Activated T-cell treated with anti-CD3 and anti-CD28 coated beads for 24 hours (primary cell): ENCODE results near the gene AQP12A.

Experiments
- DNase-seq: peaks from one replicate; pipeline ENCODE4 v3.0.0-alpha.2; 2020; ENCODE audit warnings: low read depth

The AQP12A gene

GRCh38 chr2:240708457-240708856, 16.8 kb downstream of the AQP12A start:
- DNase-seq: no peak

DNA sequence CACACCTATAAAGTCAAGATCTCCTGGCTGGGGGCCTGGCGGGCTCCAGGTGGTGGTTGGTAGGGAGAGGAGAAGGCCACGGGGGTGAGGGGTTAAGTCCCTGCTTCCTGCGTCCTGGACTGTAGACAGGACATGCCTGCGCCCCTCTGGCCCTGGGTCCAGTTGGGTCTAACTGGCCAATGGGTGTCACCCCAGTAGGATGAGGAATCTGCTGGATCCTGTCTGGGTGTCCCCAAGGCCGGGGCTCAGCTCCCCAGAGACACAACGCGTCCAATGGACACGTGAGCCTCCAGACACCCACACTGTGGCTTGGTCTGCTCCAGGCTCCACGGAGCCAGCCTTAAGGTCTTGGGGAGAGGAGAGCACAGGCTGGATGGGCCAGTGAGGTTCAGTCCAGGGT, 19.6 kb downstream of the AQP12A start:
- DNase-seq: no peak

GRCh38 chr2:240711701-240712100, 20.0 kb downstream of the AQP12A start:
- DNase-seq: no peak

GRCh38 chr2:240712121-240712520, 20.5 kb downstream of the AQP12A start:
- no peak for DNase-seq

DNA sequence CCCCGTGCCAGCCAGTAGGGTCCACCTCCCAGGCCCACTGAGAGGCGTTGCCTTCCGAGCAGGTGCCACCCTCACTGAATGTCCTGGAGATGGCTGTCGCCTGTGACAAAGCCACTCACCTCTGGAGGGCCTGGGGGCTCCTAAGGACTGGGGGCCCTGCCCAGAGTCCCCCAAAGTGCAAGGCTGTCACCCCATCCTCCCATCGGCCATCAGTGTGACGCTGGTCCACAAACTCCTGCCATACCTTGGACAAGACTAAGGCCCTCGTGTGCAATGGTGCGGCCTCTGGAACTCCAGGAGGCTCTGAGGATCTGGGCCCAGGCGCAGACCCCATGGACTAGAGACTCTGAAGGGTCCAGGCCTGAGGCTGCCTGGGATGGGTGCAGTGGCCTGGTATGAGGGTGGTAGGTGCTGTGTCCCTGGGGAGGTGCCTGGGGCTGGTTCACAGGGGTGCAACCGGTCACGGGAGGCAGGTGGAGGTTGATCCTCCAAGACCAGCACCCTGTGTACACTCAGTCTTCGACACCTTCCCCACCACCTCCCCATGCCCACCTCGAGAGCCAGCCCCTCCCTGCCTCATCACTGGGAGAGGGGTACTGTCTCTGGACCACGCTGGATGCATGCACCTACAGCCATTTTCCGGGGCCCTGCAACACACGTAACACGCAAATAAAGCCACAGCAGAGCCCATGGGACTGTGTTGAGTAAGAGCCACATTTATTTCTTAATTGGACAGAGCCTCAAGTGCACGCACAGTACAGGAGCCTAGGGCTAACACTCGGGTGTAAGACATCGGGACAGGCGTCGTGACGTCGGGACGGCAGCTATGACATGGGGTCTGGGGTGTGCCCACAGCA, 21.6 kb downstream of the AQP12A start:
- DNase-seq: no peak

DNA sequence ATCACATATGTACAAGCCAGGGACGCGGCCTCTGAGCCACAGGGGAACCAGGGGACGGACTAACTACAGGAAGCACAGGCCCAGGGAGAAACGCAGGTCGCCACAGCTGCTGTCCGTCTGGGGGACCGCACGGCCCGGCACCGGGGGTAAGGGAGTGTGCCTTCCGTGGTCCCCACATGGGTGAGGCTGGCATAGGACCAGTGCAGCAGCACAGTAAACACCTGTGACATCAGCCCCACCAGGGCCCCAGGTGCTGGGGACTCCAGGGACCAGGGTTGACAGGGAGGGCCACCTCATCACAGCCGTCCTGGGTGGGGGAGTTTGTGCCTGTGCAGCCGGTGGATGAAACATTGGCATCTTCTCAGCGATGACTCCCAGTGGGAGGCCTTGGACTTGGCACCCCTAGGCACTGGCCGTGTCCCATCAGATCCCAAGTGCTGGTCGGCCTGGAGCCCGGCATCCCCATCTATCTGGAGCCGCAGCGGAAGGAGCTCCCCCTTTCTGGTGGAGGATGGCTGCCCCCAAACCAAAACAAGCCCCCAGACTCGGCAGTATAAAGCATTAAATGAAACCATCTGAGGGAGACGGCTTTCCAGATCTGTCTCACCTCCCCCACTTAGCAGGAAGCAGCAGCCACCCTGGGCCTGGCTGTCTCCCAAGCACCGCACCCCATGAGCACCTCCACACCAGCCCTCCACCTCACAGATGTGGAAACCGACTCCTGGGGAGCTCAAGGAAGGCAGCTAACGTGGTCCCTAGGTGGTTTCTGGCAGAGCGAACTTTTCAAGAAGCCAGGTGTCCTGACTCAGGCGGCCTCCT, 22.5 kb downstream of the AQP12A start:
- no peak for DNase-seq

DNA sequence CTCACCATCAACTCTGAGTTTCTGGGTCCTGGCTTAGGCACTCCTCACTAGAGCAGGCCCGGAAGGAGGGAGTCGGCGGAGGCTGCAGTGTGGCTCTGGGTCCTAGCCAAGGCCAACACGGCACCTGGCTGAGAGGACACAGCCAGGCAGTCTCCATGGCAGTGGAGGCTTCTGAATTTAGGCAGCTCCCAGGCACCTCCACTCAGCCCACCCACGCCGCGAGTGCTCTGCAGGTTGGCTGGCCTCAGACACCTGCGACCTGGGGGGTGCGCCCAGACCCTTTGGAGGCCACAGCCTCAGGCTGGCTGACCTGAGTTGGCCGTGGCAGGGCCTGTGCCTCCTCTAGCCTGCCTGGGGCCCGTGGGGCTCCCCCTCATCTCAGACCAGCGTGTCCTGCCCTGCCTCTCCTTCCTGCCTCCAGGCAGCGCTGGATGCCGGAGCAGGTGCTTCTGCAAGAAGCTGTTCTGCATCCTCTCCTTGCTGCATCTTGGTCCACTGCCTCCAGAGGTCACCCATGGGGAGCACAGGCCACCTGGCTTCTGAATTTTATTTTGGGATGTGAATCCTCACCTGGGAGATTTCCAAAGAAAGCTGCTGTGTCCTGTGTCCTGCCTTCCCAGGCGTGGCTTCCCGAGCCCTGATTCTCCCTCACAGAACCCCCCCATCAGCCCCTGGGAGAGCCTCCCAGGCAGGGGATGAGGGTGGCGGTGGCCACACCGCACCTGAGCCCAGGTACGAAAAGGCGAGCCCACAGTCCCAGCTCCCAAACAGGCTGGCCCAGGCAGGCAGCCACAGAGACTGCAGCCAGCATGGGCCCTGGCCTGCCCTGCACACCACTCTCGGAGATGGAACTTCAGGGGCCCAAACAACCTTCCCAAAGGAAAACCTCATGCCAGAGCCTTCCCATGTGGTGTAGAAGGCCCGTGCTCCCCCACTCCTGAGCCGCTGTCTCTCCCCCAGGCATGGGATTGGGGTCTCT, 23.4 kb downstream of the AQP12A start:
- DNase-seq: no peak

DNA sequence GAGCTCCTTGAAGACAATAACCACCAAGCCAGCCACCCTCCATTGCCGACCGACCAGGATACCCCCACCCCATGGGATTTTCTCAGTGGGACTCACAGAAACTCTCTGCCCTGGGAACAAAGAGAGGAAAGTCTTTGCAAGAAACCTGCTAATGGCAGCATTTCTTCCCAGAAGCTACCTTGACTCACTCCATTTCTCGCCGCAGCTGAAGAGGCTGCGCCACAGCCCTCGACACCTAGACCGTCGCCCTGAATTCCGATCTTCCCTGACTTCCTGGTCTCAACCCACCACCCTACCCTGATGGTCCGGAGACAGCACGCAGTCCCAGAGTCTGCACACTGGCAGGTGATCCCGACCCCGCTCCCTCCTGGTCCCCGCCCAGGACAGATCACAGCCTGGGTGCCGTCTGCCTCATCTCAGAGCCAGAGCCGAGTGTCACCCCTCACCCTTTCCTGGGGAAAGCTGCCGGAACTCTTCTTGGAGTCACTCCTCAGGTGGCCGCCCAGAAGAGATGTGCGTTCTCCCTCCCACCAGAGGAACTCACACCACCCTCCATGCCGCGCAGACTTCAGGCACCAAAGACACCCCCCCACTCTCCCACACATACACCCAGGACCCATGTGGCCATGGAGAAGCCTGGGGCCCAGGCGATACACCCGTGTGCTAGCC, 24.6 kb downstream of the AQP12A start:
- no peak for DNase-seq

DNA sequence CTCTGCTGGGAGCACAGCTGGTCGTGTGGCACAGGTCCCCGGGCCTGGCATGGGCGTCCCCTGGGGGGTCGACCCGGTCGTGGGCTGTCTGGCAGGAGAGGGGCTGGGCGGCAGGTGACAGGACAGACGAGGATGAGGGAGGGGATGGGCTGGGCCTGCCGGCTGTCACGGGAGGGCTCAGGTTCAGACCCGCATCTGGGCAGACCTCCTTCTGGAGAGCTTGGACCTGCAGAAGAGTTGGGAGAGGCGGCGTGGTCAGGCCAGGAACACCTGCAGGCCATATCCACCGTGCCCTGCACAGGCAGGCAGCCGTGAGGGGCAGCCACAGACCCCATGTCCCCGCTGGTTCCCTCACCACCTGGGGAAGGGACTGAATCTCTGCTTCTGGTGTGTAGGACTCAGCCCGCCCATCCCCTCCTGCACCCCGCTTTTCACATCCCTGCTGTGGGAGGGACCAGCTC, 25.5 kb downstream of the AQP12A start:
- no peak for DNase-seq

GRCh38 chr2:240717681-240718581, 26.3 kb downstream of the AQP12A start:
- no peak for DNase-seq

- DNase-seq: no peak
Observed at GRCh38 chr2:240718896-240719490, 27.3 kb downstream of the AQP12A start.

- DNase-seq: no peak
Observed at GRCh38 chr2:240719676-240720545, 28.2 kb downstream of the AQP12A start.

DNA sequence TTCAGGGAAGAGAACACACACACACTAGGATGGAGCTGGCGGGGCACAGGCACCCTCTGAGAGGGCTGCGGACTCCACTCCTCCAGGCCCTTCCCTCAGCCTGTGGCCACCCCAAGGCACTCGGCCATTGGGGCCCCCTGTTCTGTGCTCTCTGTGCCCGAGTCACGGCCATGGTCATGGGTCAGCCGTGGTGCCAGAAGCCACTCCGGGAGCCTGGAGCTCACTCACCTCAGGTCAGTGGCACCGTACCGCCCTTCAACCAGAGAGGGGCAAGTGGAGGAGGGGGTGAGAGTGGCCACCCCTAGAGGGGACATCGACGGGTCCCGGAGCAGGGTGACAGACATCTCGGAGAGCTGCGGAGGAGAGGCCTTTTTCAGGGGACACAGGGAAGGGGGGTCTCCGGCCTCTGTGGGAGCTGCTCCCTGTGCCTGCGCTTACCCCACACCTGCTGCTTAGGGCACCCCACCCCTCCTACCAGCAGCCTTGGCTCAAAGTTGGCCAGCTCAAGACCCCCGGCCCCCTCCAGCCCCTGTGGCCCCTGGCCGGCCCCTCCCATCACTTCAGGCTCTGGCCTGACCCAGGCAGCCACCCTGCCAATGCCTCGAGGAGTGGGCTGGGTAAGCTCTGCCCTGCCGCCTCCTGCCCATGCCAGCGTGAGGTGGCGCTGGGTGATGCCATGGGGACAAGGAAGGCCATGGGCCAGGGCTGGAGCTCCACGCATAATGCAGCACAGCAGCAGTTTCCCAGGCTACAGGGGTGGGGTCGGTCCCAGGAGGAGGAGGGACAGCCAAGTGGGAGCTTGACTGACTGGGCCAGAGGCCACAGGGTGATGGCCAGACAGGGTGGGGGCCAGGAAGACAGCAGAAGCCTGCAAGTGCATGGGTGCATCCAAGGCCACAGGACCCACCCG, 29.3 kb downstream of the AQP12A start:
- no peak for DNase-seq

DNA sequence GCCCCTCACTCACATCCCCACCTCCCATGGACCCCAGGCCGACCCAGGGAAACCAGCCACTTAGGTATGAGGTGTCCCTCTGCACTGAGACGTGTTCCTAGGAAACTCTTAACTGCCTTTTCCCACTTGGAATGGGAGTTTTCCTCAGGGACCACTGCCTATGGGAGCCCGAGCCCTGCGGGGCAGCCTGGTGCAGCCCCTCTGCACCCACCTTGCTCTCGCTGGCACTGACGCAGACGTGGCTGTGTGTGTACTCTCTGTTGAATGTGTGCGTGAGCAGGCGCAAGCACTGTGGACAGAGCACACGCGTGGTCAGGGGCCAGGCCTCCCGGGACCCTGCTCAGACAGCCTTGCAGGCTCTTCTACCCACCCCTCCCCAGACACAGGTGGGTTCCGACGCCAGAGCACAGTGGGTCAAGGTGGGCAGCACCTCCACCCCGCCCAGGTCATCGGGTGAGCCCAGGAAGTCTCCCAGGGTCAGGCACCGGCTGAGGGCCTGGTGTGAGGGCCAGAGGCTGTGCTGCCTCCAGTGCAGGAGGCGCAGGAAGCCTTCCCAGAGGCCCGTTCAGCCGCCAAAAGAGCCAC, 30.0 kb downstream of the AQP12A start:
- DNase-seq: no peak

DNA sequence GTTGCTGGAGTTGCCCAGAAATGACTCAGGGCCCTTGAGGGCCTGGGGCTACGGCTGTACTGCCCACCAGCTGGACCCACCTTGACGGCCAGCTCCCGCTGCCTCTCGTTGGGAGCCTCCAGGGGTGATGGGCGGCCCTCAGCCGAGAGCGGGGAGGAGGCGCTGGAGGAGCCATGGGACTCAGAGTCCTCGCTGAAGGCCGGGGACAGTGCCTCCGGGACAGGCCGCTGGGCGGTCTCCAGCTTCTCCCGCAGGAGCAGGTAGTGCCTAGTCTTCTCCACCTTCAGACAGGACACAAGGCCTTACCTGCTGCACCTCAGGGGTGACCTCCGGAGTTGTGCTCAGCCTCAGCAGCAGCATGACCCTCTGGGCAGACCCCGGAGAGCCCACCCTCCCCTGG, 30.7 kb downstream of the AQP12A start:
- no peak for DNase-seq

GRCh38 chr2:240722796-240723735, 31.4 kb downstream of the AQP12A start:
- no peak for DNase-seq
